GM12878 (cell line): ENCODE results near the gene SMC1B. TPM values are rescaled to one million over a fixed set of nuclear protein-coding genes. Genes with fewer than 3 reads are reported as not detected.

ENCODE experiments used
- ATAC-seq: fragments of 200-7000 bp; cut with Tn5 transposase; 3 replicates; pipeline ENCODE4 v1.9.1; 2020; ENCODE audit warnings: mild to moderate bottlenecking, moderate library complexity
- BruUV-seq: library from RNA; stranded (reverse); fragments of 400-500 nt; replicated peaks from 2 replicates; lab custom pipeline; 2021; lab: Mats Ljungman, UMichigan
- CTCF ChIA-PET: fragments of 300-600 bp; sonication (Branson Sonifier 250); formaldehyde crosslinking; extraction: SDS; loops from one replicate; lab custom pipeline; 2021; ENCODE audit warnings: inconsistent platforms; lab: Yijun Ruan, JAX
- POLR2A ChIA-PET: fragments of 350-600 bp; formaldehyde crosslinking; extraction: SDS; loops from one replicate; lab custom pipeline; 2021; ENCODE audit warnings: inconsistent platforms; lab: Charles Lee
- RAD21 ChIA-PET: fragments of 300-600 bp; sonication (Branson Sonifier 250); formaldehyde crosslinking; loops from one replicate; lab custom pipeline; 2023; ENCODE audit warnings: antibody characterized with exemption; ENCODE audit not compliant: unreplicated experiment; lab: Charles Lee
- SMC1A ChIA-PET: fragments of 300-600 bp; sonication (Branson Sonifier 250); formaldehyde crosslinking; loops from one replicate; lab custom pipeline; 2023; ENCODE audit not compliant: unreplicated experiment, uncharacterized antibody; lab: Charles Lee
- DNase-seq: peaks from one replicate; pipeline ENCODE4 v3.0.0-alpha.2; 2011; ENCODE audit warnings: low read depth, low spot score
- FAIRE-seq: peaks from 3 replicates; lab custom pipeline; 2011; peaks lifted over from hg19 to GRCh38; lab: Jason Lieb, UNC
- H2AFZ ChIP-seq: 2 replicates; pipeline ENCODE4 v1.6.0; 2011; ENCODE audit warnings: low read depth, low read length, control low read depth; ENCODE audit not compliant: control insufficient read depth
- H3K27ac ChIP-seq: 2 replicates; pipeline ENCODE4 v1.5.1; 2011; ENCODE audit warnings: control low read depth; ENCODE audit not compliant: control insufficient read depth, insufficient read depth
- H3K27me3 ChIP-seq, 2 experiments: replicated peaks in 1 of 2; 2 replicates each; pipeline versions ENCODE4 v1.6.0 to v1.6.1; 2011; ENCODE audit warnings: low read length in 1 of 2; ENCODE audit not compliant: control insufficient read depth in 2 of 2, insufficient read depth in 2 of 2
- H3K36me3 ChIP-seq, 2 experiments: 2 replicates each; pipeline ENCODE4 v1.5.1; 2011; ENCODE audit warnings: low read length in 1 of 2; ENCODE audit not compliant: control insufficient read depth in 2 of 2, insufficient read depth in 2 of 2
- H3K4me1 ChIP-seq: 2 replicates; pipeline ENCODE4 v1.6.1; 2011; ENCODE audit warnings: mild to moderate bottlenecking, low read length, moderate library complexity, mixed read lengths; ENCODE audit not compliant: control insufficient read depth, insufficient read depth
- H3K4me2 ChIP-seq: 2 replicates; pipeline ENCODE4 v1.6.0; 2011; ENCODE audit warnings: control low read depth; ENCODE audit not compliant: control insufficient read depth, insufficient read depth
- H3K4me3 ChIP-seq: fragments of 200-600 bp; sonication (generic); 2 replicates; pipeline ENCODE4 v1.5.1; 2016
- H3K79me2 ChIP-seq: 2 replicates; pipeline ENCODE4 v1.6.0; 2011; ENCODE audit warnings: low read length; ENCODE audit not compliant: control insufficient read depth, insufficient read depth
- H3K9ac ChIP-seq: 2 replicates; pipeline ENCODE4 v1.8.0; 2011; ENCODE audit warnings: low read length, control low read depth, mixed read lengths; ENCODE audit not compliant: control insufficient read depth, insufficient read depth
- H3K9me3 ChIP-seq: replicated peaks from 3 replicates; pipeline ENCODE4 v1.5.1; 2011; ENCODE audit warnings: mild to moderate bottlenecking, low read length; ENCODE audit not compliant: control insufficient read depth, insufficient read depth
- H4K20me1 ChIP-seq: 2 replicates; pipeline ENCODE4 v1.6.0; 2011; ENCODE audit not compliant: control insufficient read depth, insufficient read depth
- ATF3 ChIP-seq: IDR thresholded peaks from 2 replicates; pipeline ENCODE4 v1.6.1; 2011; ENCODE audit warnings: low read depth, mild to moderate bottlenecking, low read length, moderate library complexity, borderline replicate concordance; ENCODE audit errors: extremely low read depth
- BMI1 ChIP-seq: fragments of 450-650 bp; IDR thresholded peaks from 2 replicates; pipeline ENCODE4 v1.6.1; 2016; ENCODE audit warnings: mild to moderate bottlenecking, moderate library complexity, borderline replicate concordance
- CEBPZ ChIP-seq: fragments of 150-350 bp; IDR thresholded peaks from 2 replicates; pipeline ENCODE4 v1.6.1; 2016; ENCODE audit warnings: low read depth, low read length
- CREM ChIP-seq: IDR thresholded peaks from 2 replicates; pipeline ENCODE4 v1.6.1; 2014; ENCODE audit warnings: antibody characterized with exemption, low read depth
- EED ChIP-seq: sonication (generic); IDR thresholded peaks from 2 replicates; pipeline ENCODE4 v1.6.1; 2016; ENCODE audit warnings: antibody characterized with exemption, low read depth
- EGR1 ChIP-seq, 2 experiments: IDR thresholded peaks; 1 replicate in 1 of 2; 2 replicates in 1 of 2; pipeline ENCODE4 v1.6.1; 2011 to 2012; ENCODE audit warnings: low read depth in 2 of 2, low read length in 2 of 2, borderline replicate concordance in 1 of 2, mild to moderate bottlenecking in 1 of 2, moderate library complexity in 1 of 2
- FOXK2 ChIP-seq: fragments of 450-650 bp; IDR thresholded peaks from 2 replicates; pipeline ENCODE4 v1.6.1; 2017; ENCODE audit warnings: mild to moderate bottlenecking, moderate library complexity
- HCFC1 ChIP-seq: fragments of 150-350 bp; IDR thresholded peaks from 2 replicates; pipeline ENCODE4 v1.6.1; 2014; ENCODE audit warnings: low read length
- IRF5 ChIP-seq: fragments of 450-650 bp; IDR thresholded peaks from 2 replicates; pipeline ENCODE4 v1.6.1; 2017; ENCODE audit warnings: borderline replicate concordance
- MYC ChIP-seq: IDR thresholded peaks from 2 replicates; pipeline ENCODE4 v1.6.1; 2011; ENCODE audit warnings: mild to moderate bottlenecking, low read length, moderate library complexity, inconsistent platforms; ENCODE audit not compliant: insufficient read depth, insufficient replicate concordance, insufficient read length, severe bottlenecking
- SIX5 ChIP-seq: IDR thresholded peaks from 2 replicates; pipeline ENCODE4 v1.6.1; 2011; ENCODE audit warnings: mild to moderate bottlenecking, low read depth, low read length, moderate library complexity; ENCODE audit not compliant: severe bottlenecking
- SP1 ChIP-seq: IDR thresholded peaks from one replicate; pipeline ENCODE4 v1.6.1; 2011; ENCODE audit warnings: low read depth, low read length
- SREBF2 ChIP-seq: IDR thresholded peaks from 2 replicates; pipeline ENCODE4 v1.6.1; 2012; ENCODE audit warnings: mild to moderate bottlenecking, low read length
- SRF ChIP-seq, 2 experiments: IDR thresholded peaks; 2 replicates each; pipeline ENCODE4 v1.6.1; 2011; ENCODE audit warnings: low read depth in 2 of 2, low read length in 2 of 2, mild to moderate bottlenecking in 1 of 2, moderate library complexity in 1 of 2
- SUZ12 ChIP-seq: fragments of 200-600 bp; sonication (generic); IDR thresholded peaks from one replicate; pipeline ENCODE4 v1.6.1; 2018; ENCODE audit warnings: antibody characterized with exemption, mild to moderate bottlenecking; ENCODE audit not compliant: unreplicated experiment
- USF1 ChIP-seq: IDR thresholded peaks from 2 replicates; pipeline ENCODE4 v1.6.1; 2011; ENCODE audit warnings: borderline replicate concordance, low read depth, mild to moderate bottlenecking, moderate library complexity, mixed read lengths, low read length; ENCODE audit not compliant: insufficient read depth; ENCODE audit errors: extremely low read length
- USF2 ChIP-seq: IDR thresholded peaks from 2 replicates; pipeline ENCODE4 v1.6.1; 2011; ENCODE audit warnings: low read depth, low read length, improper control_type of control experiment, borderline replicate concordance
- WGBS: methylation state at CpG from one replicate; pipeline ENCODE4 v1.1.6; 2016; ENCODE audit warnings: low lambda C conversion rate; ENCODE audit not compliant: insufficient replicate concordance, insufficient coverage; ENCODE audit errors: missing lambda C conversion rate; 5-methylcytosine and 5-hydroxymethylcytosine counted together
- in situ Hi-C: fragments of 300-500 bp; cut with MboI; formaldehyde crosslinking; loops from 9 replicates; pipeline ENCODE4 v1.14.3; 2018; ENCODE audit warnings: mixed read lengths
- intact Hi-C: fragments of 100-400 bp; cut with micrococcal nuclease; formaldehyde crosslinking; loops from one replicate; pipeline ENCODE4 v1.14.2; 2022; ENCODE audit not compliant: unreplicated experiment
- polyA plus RNA-seq, 11 experiments: library from polyadenylated mRNA; depleted of rRNA in 4 of 11; unstranded in 6 of 11; stranded (reverse) in 5 of 11; fragments of >200 nt; fragmentation: Nextera tagmentation in 4 of 11; fragmentation: Illumina TruSeq in 1 of 11; extraction: Ambion mirVana in 4 of 11; extraction: Trizol in 1 of 11; gene quantifications; 1 replicate in 1 of 11; 2 replicates in 10 of 11; pipeline versions ENCODE4 v1.2.1 to v1.2.3, GENCODE V29; 2011 to 2016; ENCODE audit warnings: inconsistent platforms in 2 of 11, missing spikeins in 2 of 11, low read depth in 1 of 11
- total RNA-seq, 4 experiments: library from RNA; depleted of rRNA in 3 of 4; stranded (reverse); fragments of >200 nt in 3 of 4; fragmentation: Illumina TruSeq in 1 of 4; extraction: Trizol in 1 of 4; gene quantifications; 2 replicates each; pipeline versions ENCODE4 v1.2.1 to v1.2.3, GENCODE V29; 2013 to 2021

Gene SMC1B
- total and polyA plus RNA-seq, 10 of the 15 experiments (the other 5 are each of a cell fraction or from before 2014, with no cell fraction given): not detected

- FAIRE-seq: no peak
- H3K36me3 ChIP-seq: peaks cover 7 to 16% of the 10 kb centered on the region in 2 experiments; a peak in 3 of 4 replicates
- no peaks in the 10 kb centered on the region for H4K20me1 ChIP-seq
- H3K79me2 ChIP-seq: peaks cover 14% of the 10 kb centered on the region
- no peaks in the 10 kb centered on the region for H3K27me3 ChIP-seq
- in situ Hi-C loops: no loop called here
- no peak for ATAC-seq
- BruUV-seq: no TSS peak
- no peak overlapping the region for H3K27ac ChIP-seq
- peaks cover 18% of the 10 kb centered on the region for H3K4me1 ChIP-seq
- no peak for DNase-seq
- ChIA-PET RAD21 (no interaction called here), SMC1A (interaction anchor here (0.6 to 1.1 kb wide), 2 partner anchors 13 to 183 kb away, joined by 3 read pairs; no protein-coding TSS in a partner anchor), CTCF (no interaction called here), POLR2A (interaction anchor here (0.9 to 1.0 kb wide), 2 partner anchors 9 to 13 kb away, joined by 3 to 4 read pairs; no protein-coding TSS in a partner anchor)
- no peak overlapping the region for H3K4me2 ChIP-seq
- WGBS: 45% methylated on average over 12 of the region's 12 CpGs
- no peak overlapping the region for H2AFZ ChIP-seq
- intact Hi-C loops: no loop called here
- no peak overlapping the region for H3K4me3 ChIP-seq
- no peak overlapping the region for H3K9ac ChIP-seq
- H3K9me3 ChIP-seq: no peaks in the 10 kb centered on the region
- TF ChIP-seq CREM: no peak
- no peak for TF ChIP-seq SREBF2
- no peak for TF ChIP-seq EGR1 (IDR thresholded peaks at IDR 0.05; ENCODE audit: borderline replicate concordance in 1 of 2, low read depth in 2 of 2, low read length in 2 of 2)
- TF ChIP-seq SUZ12: no peak
- no peak for TF ChIP-seq USF1
- no peak for TF ChIP-seq CEBPZ
- no peak for TF ChIP-seq FOXK2
- TF ChIP-seq SP1: no peak
- no peak for TF ChIP-seq SRF (IDR thresholded peaks at IDR 0.05; ENCODE audit: low read depth in 2 of 2, low read length in 2 of 2)
- no peak for TF ChIP-seq USF2
- no peak for TF ChIP-seq ATF3
- TF ChIP-seq IRF5: no peak
- TF ChIP-seq BMI1: no peak
- TF ChIP-seq HCFC1: no peak
- no peak for TF ChIP-seq MYC
- no peak for TF ChIP-seq EED
- no peak for TF ChIP-seq SIX5
These were observed 91.6 kb downstream of the SMC1B start for GRCh38 chr22:45321827-45322226.
